ENCODE data around the gene TMEM165.

TMEM165 gene

DNA sequence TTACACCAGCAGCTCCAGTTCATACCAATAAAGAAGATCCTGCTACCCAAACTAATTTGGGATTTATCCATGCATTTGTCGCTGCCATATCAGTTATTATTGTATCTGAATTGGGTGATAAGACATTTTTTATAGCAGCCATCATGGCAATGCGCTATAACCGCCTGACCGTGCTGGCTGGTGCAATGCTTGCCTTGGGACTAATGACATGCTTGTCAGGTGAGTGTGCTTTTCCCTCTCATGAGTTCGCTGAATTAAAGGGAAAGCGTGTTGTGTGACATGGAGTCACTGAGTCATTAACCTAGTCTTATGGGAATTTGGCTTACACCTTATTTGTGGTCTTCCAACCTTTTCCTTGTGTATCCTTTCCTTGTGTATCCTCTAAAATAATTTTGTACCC, 15.9 kb downstream of the TMEM165 start:
- Histone ChIP-seq H3K9me3 (ENCODE audit: control insufficient read depth, low read length) (no peaks in the 10 kb centered on the region), H3K27me3 (ENCODE audit: control insufficient read depth, insufficient read depth, low read length) (no peaks in the 10 kb centered on the region), H3K4me3 (ENCODE audit: low read length) (no peak overlapping the region), H3K9ac (ENCODE audit: low read length) (no peak overlapping the region), H3K4me1 (ENCODE audit: control insufficient read depth, insufficient read depth, low read length) (peaks cover 8% of the 10 kb centered on the region), H3K36me3 (ENCODE audit: control insufficient read depth, insufficient read depth, low read length) (no peaks in the 10 kb centered on the region)

DNA sequence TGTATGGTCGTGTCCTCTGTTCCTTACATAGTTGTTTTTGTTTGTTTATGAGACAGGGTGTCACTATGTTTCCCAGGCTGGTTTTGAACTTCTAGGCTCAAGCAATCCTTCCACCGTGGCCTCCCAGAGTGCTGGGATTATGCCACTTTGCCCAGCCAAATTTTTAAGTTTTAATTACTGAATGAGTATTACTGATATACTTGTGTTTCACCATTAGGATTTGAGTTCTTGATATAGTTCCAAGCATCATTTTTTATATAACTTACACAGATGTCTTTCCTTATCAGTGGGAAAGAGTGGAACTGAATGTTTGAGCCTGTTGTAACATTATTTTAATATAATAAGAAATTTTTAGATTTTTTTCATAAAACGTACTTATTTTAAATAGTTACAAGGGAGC, 20.4 kb downstream of the TMEM165 start:
- Histone ChIP-seq H3K27me3 (ENCODE audit: control insufficient read depth, insufficient read depth, low read length) (no peaks in the 10 kb centered on the region), H3K9ac (ENCODE audit: low read length) (no peak overlapping the region), H3K4me3 (ENCODE audit: low read length) (no peak overlapping the region), H3K9me3 (ENCODE audit: control insufficient read depth, low read length) (no peaks in the 10 kb centered on the region), H3K4me1 (ENCODE audit: control insufficient read depth, insufficient read depth, low read length) (no peaks in the 10 kb centered on the region), H3K36me3 (ENCODE audit: control insufficient read depth, insufficient read depth, low read length) (peaks cover 8% of the 10 kb centered on the region)

DNA sequence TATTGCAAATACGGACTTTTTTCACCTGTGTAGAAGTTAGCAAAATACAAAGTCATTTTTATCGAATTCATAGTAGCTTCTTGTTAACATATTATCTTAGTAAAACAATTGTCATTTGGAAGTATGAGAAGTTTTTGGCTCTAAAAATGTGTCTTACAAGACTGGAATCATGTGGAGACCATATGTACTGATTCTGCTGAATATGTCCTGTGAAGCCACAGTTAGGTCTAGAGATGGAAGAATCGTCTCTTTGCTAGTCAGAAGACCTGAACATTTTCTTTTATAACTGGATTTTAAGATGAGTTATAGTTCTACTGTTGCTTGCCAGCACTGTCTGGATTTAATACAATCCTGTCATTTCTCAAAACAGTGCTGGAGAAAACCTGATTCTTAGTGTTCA, 29.0 kb downstream of the TMEM165 start:
- Histone ChIP-seq H3K4me1 (ENCODE audit: control insufficient read depth, insufficient read depth, low read length) (peaks cover 5% of the 10 kb centered on the region), H3K27me3 (ENCODE audit: control insufficient read depth, insufficient read depth, low read length) (no peaks in the 10 kb centered on the region), H3K9me3 (ENCODE audit: control insufficient read depth, low read length) (no peaks in the 10 kb centered on the region), H3K9ac (ENCODE audit: low read length) (no peak overlapping the region), H3K36me3 (ENCODE audit: control insufficient read depth, insufficient read depth, low read length) (peaks cover 5% of the 10 kb centered on the region), H3K4me3 (ENCODE audit: low read length) (no peak overlapping the region)

DNA sequence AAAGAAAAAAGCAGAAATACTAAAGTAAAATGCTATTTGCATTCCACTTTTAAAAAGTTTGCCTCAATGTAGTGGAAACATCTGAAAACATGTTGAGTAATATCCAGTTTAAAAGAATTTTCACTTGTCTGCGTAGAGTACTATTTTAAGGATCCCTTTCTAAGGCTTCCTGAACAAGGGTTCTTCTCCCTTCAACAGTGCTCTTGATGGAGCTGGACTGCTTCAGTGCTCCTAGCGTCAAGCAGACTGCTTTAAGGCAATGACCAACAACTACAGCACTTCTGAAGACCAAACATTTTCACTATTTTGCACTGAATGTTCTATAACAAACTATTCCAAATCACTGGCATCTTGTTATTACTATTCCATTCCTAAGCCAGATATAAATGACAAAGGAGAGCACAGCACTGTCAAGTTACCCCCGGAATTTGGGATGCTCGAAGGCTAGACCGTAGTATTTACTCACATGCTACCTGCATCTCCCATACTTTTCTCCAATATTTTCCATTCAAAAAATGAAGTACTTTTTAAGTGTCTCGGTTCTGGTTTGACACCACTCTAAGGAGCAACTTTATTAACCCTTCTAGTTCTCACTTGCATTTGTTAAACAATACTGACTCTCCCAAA, 36.1 kb downstream of the TMEM165 start:
- H3K9ac ChIP-seq (ENCODE audit: low read length): no peak overlapping the region
- no peak overlapping the region for H3K4me3 ChIP-seq (ENCODE audit: low read length)
- no peaks in the 10 kb centered on the region for H3K27me3 ChIP-seq (ENCODE audit: control insufficient read depth, insufficient read depth, low read length)
- H3K9me3 ChIP-seq (ENCODE audit: control insufficient read depth, low read length): no peaks in the 10 kb centered on the region
- H3K36me3 ChIP-seq (ENCODE audit: control insufficient read depth, insufficient read depth, low read length): no peaks in the 10 kb centered on the region
- no peaks in the 10 kb centered on the region for H3K4me1 ChIP-seq (ENCODE audit: control insufficient read depth, insufficient read depth, low read length)

DNA sequence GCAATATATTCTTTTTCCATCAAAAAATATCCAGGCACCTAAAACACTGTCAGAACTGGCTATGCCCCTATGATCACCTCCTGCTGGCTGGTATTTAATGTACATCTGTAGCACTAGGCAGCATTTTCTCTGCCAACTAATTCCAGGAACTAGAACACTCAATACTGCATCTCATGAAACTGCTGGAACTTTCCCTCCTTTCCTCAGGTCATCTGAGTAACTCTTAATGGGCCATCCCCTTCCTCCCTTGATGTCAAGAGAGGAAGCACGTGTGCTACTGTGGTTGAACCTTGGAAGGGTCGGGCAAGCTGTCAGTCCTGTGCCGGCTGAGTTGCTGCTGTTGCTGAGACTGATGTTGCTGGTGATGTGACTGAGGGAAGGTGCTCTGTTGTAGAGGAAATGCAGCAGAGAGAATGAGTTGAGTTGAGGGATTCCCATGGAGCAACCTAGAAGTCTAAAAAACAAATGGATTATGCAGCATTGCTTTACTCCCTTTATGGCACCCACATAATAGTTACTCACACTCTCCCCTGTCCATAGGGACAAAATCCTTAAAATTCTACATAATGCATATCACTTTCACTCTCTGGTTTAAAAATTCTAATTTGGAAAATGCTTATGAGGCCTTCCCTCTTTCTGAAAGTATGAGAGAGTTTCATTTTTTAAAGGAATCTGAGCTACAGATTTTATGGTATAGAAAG, 39.5 kb downstream of the TMEM165 start:
- H3K9me3 ChIP-seq (ENCODE audit: control insufficient read depth, low read length): no peaks in the 10 kb centered on the region
- no peak overlapping the region for H3K9ac ChIP-seq (ENCODE audit: low read length)
- no peaks in the 10 kb centered on the region for H3K27me3 ChIP-seq (ENCODE audit: control insufficient read depth, insufficient read depth, low read length)
- H3K36me3 ChIP-seq (ENCODE audit: control insufficient read depth, insufficient read depth, low read length): no peaks in the 10 kb centered on the region
- H3K4me3 ChIP-seq (ENCODE audit: low read length): no peak overlapping the region
- H3K4me1 ChIP-seq (ENCODE audit: control insufficient read depth, insufficient read depth, low read length): peaks cover 12% of the 10 kb centered on the region

DNA sequence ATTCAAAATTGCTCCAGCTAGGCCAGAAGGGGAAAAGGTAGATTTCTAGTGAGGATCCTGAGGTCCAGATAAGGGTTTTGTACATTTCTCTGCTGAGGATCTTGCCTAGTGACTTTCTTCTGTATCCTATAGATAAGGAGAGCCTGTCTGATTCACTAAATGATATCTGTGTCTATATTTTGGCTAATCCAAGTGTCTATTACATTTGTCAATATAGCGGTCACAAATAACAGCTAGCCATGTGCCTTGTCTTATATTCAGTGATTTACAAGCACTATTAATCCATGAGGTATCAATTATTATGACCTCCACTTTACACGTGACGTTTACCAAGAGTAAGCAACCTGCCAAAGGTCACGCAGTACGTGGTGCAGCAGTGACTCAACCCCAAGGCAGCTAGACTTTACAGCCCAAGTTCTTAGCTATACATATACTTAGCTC, 41.6 kb downstream of the TMEM165 start:
- Histone ChIP-seq H3K4me1 (ENCODE audit: control insufficient read depth, insufficient read depth, low read length) (peaks cover 12% of the 10 kb centered on the region), H3K27me3 (ENCODE audit: control insufficient read depth, insufficient read depth, low read length) (no peaks in the 10 kb centered on the region), H3K36me3 (ENCODE audit: control insufficient read depth, insufficient read depth, low read length) (no peaks in the 10 kb centered on the region), H3K4me3 (ENCODE audit: low read length) (no peak overlapping the region), H3K9me3 (ENCODE audit: control insufficient read depth, low read length) (no peaks in the 10 kb centered on the region), H3K9ac (ENCODE audit: low read length) (no peak overlapping the region)

DNA sequence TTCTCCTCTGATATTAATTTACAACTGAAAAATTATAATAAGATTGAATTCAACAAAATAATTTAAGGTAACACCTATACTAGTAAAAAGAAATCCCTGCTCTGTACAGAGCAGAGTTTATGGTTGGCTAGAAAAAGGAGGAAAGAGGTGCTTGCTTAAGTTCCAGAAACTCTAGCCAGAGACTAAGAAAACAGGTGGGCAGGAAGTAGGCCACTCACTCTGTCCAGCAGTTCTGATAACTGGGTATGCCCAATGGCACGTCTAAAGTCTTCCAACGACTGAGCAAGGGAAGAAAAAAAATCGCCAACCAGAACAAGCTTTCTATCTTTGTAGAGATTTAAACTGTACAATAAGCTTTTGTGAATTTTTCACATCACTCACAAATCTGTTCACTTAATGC, 42.1 kb downstream of the TMEM165 start:
- peaks cover 12% of the 10 kb centered on the region for H3K4me1 ChIP-seq (ENCODE audit: control insufficient read depth, insufficient read depth, low read length)
- no peaks in the 10 kb centered on the region for H3K36me3 ChIP-seq (ENCODE audit: control insufficient read depth, insufficient read depth, low read length)
- H3K9ac ChIP-seq (ENCODE audit: low read length): peak overlapping the region; percentile 32
- H3K4me3 ChIP-seq (ENCODE audit: low read length): no peak overlapping the region
- H3K9me3 ChIP-seq (ENCODE audit: control insufficient read depth, low read length): no peaks in the 10 kb centered on the region
- no peaks in the 10 kb centered on the region for H3K27me3 ChIP-seq (ENCODE audit: control insufficient read depth, insufficient read depth, low read length)

DNA sequence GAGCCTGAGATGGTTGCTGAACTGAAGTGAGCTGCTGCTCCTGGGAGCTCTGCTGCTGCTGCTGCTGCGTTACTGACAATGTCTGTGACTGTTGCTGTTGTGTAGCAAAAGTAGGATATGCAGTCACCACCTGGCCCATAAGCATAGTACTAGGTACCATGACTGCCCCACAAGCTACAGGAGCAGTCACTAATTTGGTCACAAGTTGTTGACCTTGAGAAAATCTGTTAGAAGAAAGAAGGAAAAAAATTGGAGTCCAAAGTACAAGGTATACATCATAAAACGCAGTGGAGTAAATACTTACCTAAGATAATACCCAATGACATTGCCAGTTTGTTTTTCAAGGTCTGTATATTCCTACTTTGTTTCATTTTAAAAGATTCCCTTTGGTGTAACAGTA, 42.6 kb downstream of the TMEM165 start:
- Histone ChIP-seq H3K27me3 (ENCODE audit: control insufficient read depth, insufficient read depth, low read length) (no peaks in the 10 kb centered on the region), H3K9ac (ENCODE audit: low read length) (peak overlapping the region; percentile 32), H3K4me1 (ENCODE audit: control insufficient read depth, insufficient read depth, low read length) (peaks cover 12% of the 10 kb centered on the region), H3K9me3 (ENCODE audit: control insufficient read depth, low read length) (no peaks in the 10 kb centered on the region), H3K36me3 (ENCODE audit: control insufficient read depth, insufficient read depth, low read length) (no peaks in the 10 kb centered on the region), H3K4me3 (ENCODE audit: low read length) (no peak overlapping the region)

DNA sequence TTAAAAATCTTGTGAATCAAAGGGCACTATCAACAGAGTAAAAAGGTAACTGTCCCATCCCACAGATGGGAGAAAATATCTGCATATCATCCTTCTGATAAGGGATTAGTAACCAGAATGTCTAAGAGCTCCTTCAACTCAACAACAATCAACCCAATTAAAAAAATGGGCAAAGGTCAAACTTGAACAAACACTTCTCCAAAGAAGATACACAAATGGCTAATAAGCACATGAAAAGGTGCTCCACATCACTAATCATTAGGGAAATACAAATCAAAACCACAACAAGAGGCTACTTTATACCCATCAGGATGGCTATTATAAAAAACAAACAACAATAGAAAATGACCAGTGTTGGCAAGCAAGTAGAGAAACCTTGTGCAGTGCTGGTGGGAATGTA, 43.3 kb downstream of the TMEM165 start:
- Histone ChIP-seq H3K9me3 (ENCODE audit: control insufficient read depth, low read length) (no peaks in the 10 kb centered on the region), H3K4me1 (ENCODE audit: control insufficient read depth, insufficient read depth, low read length) (peaks cover 12% of the 10 kb centered on the region), H3K4me3 (ENCODE audit: low read length) (no peak overlapping the region), H3K9ac (ENCODE audit: low read length) (no peak overlapping the region), H3K27me3 (ENCODE audit: control insufficient read depth, insufficient read depth, low read length) (no peaks in the 10 kb centered on the region), H3K36me3 (ENCODE audit: control insufficient read depth, insufficient read depth, low read length) (no peaks in the 10 kb centered on the region)

DNA sequence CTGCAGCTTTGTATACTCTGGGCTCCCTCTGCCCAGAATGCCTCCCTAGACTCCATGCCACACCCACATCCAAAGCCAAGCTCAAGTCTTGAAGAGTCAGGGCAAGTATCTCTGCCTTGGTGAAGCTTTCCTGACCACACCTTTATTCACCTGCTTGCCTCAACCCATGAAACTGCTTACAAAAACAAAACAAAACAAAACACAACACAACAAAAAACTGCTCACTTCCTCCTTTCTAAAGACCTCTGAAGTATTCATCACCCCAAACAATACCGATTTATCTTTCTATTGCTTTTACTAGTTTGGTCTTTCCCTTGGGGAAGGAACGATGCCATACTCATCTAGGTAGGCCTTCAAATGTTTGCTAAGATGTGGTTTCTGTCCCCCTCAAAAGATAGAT, 45.0 kb downstream of the TMEM165 start:
- H3K27me3 ChIP-seq (ENCODE audit: control insufficient read depth, insufficient read depth, low read length): no peaks in the 10 kb centered on the region
- no peak overlapping the region for H3K9ac ChIP-seq (ENCODE audit: low read length)
- H3K4me3 ChIP-seq (ENCODE audit: low read length): no peak overlapping the region
- H3K36me3 ChIP-seq (ENCODE audit: control insufficient read depth, insufficient read depth, low read length): no peaks in the 10 kb centered on the region
- peaks cover 12% of the 10 kb centered on the region for H3K4me1 ChIP-seq (ENCODE audit: control insufficient read depth, insufficient read depth, low read length)
- H3K9me3 ChIP-seq (ENCODE audit: control insufficient read depth, low read length): no peaks in the 10 kb centered on the region

DNA sequence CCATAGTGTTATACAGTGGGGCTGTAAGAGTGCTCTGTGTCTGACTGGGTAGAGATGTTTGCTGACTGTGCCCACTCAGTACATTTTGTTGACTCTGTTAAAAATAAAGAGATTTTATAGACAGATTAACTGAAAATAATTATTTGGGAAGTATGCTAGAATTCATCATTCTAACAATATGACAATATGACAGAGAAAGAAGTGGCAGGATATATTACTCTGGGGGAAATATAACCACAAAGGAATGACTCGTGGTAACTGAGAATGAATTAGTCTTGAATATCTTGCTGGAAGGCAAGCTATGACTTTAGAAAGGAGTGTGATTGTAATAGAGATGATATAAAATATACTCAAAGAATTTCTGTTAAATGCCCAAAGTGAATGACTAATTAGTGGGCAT, 46.8 kb downstream of the TMEM165 start:
- Histone ChIP-seq H3K27me3 (ENCODE audit: control insufficient read depth, insufficient read depth, low read length) (no peaks in the 10 kb centered on the region), H3K36me3 (ENCODE audit: control insufficient read depth, insufficient read depth, low read length) (no peaks in the 10 kb centered on the region), H3K4me3 (ENCODE audit: low read length) (no peak overlapping the region), H3K9ac (ENCODE audit: low read length) (no peak overlapping the region), H3K9me3 (ENCODE audit: control insufficient read depth, low read length) (no peaks in the 10 kb centered on the region), H3K4me1 (ENCODE audit: control insufficient read depth, insufficient read depth, low read length) (peaks cover 7% of the 10 kb centered on the region)

DNA sequence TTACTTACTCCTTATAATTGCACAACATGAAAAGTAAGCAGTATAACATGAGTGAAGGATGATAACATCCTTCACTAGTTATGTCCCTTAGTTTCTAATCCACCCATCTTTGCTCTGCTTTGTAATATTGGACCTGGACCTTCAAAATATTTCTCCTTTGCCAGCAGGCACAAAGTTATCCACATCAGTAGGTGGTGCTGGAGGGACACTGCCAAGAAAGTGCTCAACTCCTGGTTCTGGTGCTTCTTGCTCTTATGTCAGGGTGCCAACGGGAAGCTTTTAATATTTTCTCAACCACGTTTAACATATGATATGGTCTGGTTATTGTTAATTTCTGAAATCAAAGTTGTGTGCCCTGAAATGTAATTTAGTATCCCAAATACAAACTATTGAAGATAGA, 49.1 kb downstream of the TMEM165 start:
- H3K4me3 ChIP-seq (ENCODE audit: low read length): no peak overlapping the region
- no peaks in the 10 kb centered on the region for H3K9me3 ChIP-seq (ENCODE audit: control insufficient read depth, low read length)
- no peak overlapping the region for H3K9ac ChIP-seq (ENCODE audit: low read length)
- no peaks in the 10 kb centered on the region for H3K27me3 ChIP-seq (ENCODE audit: control insufficient read depth, insufficient read depth, low read length)
- H3K4me1 ChIP-seq (ENCODE audit: control insufficient read depth, insufficient read depth, low read length): no peaks in the 10 kb centered on the region
- H3K36me3 ChIP-seq (ENCODE audit: control insufficient read depth, insufficient read depth, low read length): no peaks in the 10 kb centered on the region

All from mucosa of stomach (tissue), 1 donor.